Stimulated activated CD4-positive, alpha-beta T cell treated with anti-CD3 and anti-CD28 coated beads, Interleukin-1b, Interleukin-23, amount 100 ng/mL, for 4 hours (primary cell): ENCODE data around the gene CAND1.

ENCODE experiments used
- DNase-seq, 2 donors: peaks; one replicate each; pipeline ENCODE4 v3.0.0-alpha.2; 2020; ENCODE audit warnings: low read depth in 2 of 2

CAND1 gene

DNA sequence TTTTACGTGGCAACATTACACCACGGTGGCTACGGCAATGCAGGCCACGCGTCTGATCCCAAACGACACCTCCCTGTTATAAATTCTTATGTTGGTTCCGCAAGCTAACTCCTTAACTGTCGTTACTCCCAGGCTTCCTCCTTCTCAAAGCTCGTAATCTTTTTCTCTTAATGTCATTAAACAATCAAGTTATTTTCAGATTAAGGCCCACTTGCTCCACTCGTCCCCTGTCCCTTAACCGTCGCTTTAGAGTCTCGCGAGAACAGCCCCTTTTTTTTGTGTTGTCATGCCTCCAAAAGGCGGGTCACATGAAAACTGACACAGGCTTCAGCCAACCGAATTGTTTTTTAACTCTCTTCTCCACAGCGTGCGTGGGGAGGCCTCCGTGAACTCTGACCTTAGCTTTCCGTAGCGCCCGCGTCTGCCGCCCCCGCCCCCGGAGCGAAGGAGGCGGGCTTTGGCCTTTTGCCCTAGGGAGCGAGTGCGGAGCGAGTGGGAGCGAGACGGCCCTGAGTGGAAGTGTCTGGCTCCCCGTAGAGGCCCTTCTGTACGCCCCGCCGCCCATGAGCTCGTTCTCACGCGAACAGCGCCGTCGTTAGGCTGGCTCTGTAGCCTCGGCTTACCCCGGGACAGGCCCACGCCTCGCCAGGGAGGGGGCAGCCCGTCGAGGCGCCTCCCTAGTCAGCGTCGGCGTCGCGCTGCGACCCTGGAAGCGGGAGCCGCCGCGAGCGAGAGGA lies at the start of gene CAND1:
Gene CAND1, plus strand, starts transcription at position 463 of the 737 bp plus-strand sequence. CDS start 360 bp downstream, outside the sequence.
- DNase-seq, result peak; percentile 93

DNA sequence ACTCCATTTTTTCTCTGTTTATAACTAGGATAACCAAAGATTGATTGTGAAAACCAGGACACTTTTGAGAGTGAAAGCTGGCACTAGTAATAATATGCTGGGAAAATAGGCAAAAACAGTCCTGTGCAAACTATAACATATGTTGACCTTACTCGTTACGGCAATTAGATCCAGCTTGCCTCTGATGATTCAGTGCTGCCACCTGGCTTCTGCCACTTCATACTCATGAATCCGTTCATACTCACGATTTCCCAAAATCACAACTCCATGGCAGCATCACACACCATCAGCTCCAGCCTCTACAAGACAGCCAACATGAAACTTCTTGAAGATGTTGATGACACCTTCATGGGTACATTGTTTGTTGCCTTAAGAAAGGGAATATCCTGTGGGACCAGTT lies 49.1 kb upstream of the CAND1 start:
- no peak for DNase-seq

DNA sequence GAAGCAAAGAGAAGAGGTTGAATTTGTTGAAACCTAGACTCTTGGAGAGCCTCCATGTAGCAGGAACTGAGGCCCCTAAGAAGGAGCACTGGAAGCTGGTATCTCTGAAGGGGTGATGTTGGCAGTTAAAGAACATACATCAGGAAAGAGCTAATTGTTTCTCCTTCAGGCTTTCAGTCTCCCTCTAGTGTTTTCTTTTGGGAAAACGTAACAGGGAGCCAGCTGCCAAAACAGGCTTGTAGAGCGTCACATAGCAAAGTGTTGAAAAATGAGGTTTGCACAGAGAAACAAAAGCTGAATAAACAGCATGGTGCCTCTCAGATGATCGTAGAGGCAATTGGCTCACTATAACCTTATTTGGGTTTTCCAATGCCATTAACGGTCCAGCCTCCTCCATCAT lies 46.9 kb upstream of the CAND1 start:
- no peak for DNase-seq

DNA sequence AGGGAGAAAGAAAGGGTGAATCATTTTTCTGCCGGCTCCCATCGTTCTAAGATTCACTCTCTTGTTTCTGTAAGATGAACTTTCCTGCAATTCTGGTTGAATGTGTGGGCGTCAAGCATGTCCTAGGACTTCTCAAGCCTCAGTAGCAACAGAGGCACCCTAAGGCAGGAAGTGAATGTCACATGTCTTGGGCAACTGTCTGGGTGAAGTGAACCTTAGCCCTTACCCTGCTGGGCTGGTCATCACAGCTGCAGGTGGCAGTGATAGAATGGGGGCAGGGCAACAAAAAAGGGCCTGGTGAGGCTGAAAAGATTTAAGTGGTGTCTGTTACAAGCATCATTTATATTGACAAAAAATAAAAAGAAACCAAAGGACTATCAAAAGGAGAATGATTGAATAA lies 45.9 kb upstream of the CAND1 start:
- no peak for DNase-seq

DNA sequence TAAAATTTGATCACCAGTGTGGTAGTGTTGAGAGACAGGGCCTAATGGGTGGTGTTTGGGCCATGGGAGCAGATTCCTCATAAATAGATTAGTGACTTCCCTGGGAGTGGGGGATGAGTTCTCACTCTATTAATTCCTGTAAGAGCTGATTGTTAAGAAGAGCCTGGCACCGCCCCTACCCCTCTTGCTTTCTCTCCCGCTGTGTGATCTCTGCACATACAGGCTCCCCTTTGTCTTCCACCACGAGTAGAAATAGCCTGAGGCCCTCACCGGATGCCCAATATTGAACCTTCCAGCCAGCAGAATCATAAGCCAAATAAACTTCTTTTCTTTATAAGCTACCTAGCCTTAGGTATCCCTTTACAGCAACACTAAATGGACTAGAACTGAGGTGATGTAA lies 31.9 kb upstream of the CAND1 start:
- DNase-seq, result no peak

DNA sequence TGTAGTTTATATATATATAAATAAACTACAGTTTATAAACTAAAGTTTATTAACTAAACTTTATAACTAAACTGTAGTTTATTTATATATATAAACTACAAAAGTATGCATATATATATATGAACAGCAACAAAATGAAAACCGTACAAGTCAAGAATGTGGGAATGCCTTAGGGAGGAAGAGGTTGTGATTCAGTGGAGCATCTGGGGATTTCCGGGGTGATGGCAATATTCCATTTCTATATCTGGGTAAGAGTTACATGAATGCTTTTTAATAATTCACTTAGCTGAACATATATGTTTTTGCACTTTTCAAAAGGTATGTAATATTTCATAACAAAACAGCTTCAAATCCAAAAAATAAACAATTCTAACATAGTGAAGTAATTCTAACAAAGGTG lies 30.1 kb upstream of the CAND1 start:
- DNase-seq, result no peak

DNA sequence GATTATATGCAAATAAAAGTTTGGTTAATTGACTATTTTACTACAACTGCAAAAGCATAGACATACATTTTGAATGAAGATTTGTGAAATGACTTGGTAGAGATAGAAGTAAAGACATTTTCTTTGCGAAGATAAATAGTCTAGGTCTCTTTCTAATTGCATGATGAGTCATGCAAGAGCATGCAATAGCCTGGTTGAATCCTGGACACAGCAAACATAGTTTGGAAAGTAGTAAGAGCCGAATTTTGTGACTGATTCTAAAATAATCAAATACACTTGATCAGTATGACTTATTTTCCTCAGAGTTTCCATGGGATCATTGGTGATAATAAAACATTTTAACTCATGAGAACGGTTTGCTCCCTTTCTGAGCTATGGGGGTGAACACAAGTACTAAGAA lies 27.7 kb upstream of the CAND1 start:
- DNase-seq, result no peak

DNA sequence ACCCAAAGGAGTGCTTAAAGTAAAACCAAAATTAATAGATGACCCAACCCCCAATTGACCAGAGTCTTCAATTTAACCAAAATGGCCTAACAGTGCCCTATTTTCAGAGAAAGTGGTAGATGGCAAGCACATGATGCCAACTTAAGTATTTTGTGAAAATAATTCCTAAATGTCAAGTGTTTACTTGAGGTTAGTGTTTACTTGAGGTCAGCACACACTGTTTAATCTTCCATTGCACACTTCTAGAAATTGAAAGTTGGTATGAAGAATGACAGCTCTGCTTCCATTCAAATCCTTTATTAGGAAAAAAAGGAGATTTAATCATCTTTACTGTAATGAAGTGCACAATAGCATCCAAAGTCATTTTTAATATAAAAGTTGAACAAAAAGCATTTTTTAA lies 25.9 kb upstream of the CAND1 start:
- DNase-seq, result no peak

DNA sequence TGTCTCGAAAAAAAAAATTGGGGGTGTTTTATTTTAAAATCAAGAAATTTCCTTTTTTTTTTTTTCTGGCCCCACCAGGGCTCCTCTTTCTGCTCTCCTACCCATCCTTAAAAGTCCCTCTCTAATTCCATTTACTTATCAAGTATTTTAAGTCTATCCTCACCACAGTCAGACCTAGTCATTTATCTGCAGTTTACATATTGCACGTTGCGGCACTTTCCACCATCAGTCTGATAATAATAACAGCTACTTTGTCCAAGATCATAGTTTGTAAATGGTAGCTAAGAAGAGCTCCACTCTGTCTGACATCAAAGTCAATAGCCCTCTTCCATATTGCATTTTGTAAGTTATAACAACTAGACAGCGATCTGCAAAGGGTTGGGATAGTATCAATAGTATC lies 23.6 kb upstream of the CAND1 start:
- no peak for DNase-seq

DNA sequence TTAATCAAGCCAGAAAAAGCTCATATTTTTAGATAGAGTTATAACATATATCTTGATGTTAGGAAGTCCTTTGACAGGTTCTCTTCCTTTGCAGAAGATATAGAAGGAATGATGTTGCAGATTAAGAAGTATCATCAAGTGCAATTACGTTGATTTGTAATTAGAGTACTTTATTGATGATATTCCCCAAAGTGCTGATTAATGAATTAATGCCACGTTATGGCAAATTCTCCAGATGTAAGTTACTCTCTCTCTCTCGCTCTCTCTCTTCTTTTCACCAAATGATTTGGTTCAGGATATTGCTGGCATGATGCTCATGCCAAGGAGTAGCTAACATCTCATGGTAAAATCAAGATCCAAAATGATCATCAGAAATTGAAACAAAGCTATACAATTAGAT lies 18.1 kb upstream of the CAND1 start:
- no peak for DNase-seq

DNA sequence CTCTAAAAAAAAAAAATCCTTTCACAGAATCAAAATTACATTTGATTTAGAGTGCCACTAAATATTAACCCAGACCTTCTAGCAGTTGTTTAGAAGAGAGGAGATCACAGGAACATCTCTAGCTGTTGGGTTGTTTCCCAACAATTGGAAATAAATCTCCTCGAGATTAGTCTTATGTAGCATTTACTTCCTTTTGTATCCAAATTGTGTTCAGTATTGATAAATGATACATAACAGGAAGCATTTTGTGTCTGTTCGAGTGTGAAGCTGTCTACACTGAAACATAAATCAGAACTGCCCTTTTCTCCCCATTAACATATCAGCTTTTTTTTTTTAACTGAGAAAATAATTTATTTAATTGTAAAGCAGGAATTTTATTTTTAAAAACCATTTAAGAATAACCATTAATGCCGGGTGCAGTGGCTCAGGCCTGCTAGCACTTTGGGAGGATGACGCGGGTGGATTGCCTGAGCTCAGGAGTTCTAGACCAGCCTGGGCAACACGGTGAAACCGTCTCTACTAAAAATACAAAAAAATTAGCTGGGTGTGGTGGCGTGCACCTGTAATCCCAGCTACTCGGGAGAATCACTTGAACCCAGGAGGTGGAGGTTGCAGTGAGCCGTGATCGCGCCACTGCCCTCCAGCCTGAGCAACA lies 14.7 kb upstream of the CAND1 start:
- DNase-seq, result no peak

DNA sequence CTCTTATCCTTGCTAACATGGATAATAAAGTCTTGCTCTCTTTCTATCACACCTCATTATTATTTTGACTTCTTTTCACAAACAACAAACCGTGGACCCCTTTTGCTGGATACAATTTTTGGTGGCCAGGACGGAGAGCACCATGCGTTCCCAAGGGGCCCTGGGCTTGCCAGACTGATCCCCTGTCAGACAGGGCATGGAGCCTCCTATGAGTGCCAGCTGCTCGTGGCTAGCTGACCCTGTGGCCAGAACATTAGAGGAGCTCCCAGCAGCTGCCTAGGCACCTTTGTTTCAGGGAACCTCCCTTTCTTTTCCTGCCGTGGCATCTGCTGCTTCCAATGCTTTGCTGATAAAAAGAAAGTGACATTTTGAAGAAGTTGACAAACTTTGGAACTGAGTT lies 12.5 kb upstream of the CAND1 start:
- DNase-seq, result no peak

DNA sequence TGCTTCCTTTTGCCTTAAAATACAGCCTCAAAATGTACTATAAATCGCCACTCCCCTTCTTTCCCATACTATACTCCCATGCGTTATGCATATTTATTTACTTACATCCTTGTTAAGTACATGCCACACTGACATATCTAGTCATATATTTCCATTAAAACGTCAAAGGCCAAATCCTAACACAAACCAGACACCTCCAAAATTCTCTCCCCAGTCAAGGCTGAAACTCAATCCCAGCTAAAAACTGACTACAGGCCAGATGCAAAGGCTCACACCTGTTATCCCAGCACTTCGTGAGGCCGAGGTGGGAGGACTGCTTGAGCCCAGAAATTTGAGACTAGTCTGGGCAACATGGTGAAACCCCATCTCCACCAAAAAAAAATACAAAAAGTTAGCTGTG lies 5.7 kb upstream of the CAND1 start:
- no peak for DNase-seq

DNA sequence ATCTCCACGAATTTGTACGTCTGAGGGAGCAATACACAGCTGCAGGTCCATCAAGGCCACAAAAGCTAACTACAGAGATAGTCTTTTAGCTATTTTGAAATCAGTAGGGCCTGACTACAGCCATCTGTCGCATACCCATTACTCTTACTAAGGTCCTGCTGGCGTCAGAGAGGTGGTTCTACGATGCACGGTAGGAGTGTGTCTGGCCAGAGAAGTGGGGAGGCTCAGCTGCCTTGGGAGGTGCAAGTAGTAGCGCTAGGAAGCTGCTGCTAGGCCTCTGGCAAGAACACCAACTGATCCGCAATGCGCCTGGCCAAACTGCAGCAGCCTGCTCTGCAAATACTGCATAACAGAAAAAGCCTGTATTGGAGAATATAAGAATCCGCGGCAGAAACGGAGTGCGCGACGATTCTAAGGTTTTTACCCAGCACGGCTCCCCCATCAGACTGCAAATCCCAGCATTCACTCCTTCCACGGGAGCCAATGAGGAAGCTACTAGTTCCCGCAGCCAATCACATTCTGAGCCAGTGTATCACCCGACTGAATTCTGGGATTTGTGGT lies 743 bp upstream of the CAND1 start:
- DNase-seq, result peak; percentile 56 to 76

DNA sequence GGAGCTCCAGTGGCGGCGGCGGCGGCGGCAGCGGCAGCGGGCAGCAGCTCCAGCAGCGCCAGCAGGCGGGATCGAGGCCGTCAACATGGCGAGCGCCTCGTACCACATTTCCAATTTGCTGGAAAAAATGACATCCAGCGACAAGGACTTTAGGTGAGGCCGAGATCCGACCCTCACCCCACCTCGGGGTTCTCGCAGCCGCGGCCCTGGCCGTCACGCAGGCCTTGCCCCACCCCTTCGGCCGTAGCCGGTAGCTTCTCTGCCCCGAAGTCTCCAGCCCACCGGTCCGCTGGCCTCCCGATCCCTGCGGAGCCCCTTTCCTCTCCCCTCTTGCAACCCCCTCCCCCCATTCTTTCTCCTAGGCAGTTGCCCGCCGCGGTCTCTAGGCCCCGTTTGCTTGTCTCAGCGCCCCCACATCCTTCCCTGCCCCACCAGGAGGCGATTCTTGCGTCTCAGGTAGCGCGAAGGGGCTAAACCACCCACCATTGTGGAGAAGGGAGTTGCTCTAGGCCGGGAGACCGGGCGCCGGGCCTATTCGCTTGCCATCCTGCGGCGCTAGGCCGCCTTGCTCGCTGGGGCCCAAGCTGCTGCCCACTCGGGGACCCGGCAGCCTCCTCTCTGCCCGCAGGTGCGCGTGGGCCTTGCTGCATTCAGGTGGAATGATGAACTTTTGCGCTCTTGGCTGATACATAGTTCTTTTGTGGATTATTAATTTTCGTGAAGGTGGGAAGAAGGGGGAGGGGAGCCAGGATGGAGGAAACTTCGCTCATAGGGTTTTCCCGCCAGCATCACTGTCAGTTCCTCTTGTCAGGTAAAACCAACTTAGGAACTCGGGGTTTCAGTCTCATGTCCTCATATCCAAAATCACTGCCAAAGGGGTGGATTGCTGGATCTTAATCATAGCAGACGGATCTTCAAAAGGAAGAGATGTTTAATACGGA lies 745 bp downstream of the CAND1 start:
- DNase-seq, result peak; percentile 31 to 39

DNA sequence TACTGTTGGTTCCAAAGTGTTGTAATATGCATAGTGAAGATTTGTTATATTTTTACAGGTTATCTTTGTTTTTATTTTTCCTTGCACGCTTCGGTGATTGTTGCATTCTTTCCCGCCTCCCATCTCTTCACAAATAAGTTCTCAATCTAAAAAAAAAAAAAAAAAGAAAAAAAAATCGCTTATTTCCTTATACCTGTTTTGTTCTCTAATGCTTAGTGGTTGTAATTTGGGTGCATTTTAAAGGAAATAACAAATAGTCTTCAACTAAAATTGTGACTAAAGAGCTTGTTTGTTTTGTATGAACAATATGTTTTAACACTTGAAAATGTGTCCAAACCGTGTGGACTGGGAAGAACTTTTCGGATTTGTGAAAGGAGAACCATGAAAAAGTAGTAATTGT lies 1.5 kb downstream of the CAND1 start:
- DNase-seq, result no peak

DNA sequence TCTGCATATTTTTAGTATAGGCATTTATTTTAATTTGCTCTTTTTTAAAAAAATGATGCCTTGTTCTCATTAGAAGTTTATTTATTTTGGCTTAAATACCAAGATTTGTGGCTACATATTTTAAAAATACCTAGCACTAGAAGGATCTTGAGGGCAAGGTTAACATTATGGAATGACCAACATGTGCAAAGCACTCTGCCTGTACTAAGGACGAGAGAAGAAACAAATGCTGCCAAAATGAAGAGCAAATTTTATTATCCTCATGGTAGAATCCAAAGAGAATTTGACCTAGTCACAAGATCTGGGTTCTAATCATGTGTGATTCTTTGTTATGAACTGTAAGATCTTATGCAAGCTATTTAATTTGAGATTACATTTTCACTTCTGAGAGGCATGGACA lies 2.8 kb downstream of the CAND1 start:
- no peak for DNase-seq

DNA sequence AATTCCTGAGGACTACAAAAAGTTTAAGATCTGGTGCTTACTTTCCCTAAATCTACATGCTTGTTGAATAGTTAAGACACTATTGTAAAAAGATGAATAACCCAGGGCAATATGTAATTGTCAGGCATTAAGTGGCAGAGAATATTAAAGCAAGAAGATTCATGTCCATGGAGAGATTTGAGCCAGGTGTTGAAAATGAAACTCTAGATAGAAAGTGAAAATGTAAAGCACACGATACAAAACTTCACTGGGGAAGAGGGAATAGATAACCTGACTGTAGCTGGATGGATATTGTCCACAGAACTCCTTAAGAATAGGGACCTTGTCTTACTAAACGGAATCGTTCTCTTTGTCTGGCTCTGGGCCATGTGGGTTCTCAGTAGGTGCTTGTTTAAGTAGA lies 5.0 kb downstream of the CAND1 start:
- no peak for DNase-seq

DNA sequence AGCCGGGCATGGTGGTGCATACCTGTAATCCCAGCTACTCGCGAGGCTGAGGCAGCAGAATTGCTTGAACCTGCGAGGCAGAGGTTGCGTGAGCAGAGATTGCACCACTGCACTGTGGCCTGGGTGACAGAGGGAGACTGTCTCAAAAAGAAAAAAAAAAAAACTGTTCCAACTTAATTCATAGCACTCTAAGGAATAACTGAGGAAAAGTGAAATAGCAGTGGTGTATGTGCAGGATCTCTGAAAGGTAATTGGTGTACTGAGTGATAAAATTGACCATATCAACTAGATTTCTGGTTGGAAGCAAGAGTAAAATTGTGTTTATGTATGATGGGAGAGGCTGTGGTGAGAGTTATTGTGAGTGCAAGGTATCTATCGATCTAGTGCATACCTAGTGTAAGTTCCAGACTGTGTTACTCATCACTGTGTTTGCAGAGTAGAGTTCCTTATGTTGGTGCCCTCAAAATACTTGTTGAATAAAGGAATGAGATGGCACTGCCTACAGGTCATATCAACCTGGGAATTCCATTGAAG lies 6.3 kb downstream of the CAND1 start:
- no peak for DNase-seq

DNA sequence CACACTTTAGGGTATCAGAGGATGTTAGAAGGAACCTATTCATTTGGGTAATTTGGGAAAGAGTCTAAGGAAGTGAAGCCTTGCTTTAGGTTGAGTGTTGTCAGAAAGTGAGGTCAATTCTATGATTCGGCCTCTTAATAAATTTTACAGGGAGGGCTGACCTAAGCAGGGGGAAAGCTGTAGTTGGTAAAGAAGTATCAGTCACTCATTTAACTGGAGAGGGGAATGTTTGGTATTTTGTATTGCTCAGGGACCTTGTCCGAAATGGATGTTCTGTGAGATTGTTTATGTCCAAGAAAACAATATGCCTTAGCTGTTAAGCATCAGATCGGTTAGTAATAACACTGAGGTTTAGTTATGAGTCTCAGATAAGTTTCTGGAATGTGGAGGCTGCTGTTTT lies 7.3 kb downstream of the CAND1 start:
- DNase-seq, result no peak

DNA sequence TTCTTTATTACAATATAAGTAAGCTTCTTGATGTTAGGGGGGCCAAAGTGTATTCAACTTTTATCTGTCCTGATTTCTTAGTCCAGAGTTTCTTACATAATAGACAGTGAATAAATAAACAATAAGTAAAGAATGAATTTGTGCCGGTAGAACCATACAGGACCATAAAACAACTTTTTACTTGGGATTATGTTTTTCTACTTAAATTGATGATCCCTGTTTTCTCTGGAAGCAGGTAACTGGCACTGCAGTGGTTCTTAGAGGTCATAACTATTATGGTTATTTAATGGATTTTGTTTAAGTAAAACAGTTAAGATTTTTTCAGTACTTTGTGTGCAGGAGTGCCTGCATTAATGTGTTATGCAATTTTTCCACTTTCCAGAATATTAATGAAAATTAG lies 10.5 kb downstream of the CAND1 start:
- DNase-seq, result no peak

DNA sequence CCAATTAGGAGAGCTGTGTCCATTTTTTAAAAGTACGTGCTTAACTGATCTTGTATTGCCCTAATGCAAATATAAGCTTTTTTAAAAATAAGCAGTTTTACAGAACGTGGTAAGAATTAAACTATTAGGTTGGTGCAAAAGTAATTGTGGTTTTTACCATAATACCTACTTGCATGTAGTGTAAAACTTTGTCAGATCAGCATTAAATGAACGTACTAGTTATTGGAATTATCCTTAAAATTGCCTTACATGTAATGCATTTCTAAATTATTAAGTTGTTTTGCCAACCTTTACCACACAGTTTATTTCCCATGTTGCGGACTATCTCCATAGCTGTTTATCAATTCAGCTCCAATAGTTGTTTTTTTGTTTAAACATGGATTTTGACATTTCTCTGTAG lies 10.9 kb downstream of the CAND1 start:
- DNase-seq, result no peak
